GM19455 (cell line): ENCODE results near the gene PRAME.
"Not testable (repeated sequence)": the region's sequence is repeated elsewhere in the genome, so short reads cannot be mapped to it uniquely, and the experiment has no call there.

Experiments used
- ATAC-seq: cut with Tn5 transposase; IDR thresholded peaks from one replicate; pipeline ENCODE4 v1.9.1; 2021; ENCODE audit not compliant: unreplicated experiment

Gene PRAME

GRCh38 chr22:22581524-22581923 is 22.5 kb upstream of the PRAME start:
- not testable (repeated sequence) for ATAC-seq

- no peak for ATAC-seq
These were observed 21.0 kb upstream of the PRAME start for GRCh38 chr22:22579869-22580604.

- no peak for ATAC-seq
These were observed 19.8 kb upstream of the PRAME start for GRCh38 chr22:22578702-22579424.

- no peak for ATAC-seq
These were observed 17.9 kb upstream of the PRAME start for GRCh38 chr22:22576989-22577427.

GRCh38 chr22:22576244-22576988 is 17.4 kb upstream of the PRAME start:
- no peak for ATAC-seq

GRCh38 chr22:22574361-22574760 is 15.3 kb upstream of the PRAME start:
- ATAC-seq, result no peak

- ATAC-seq, result no peak
These were observed 14.2 kb upstream of the PRAME start for GRCh38 chr22:22573047-22573889.

- no peak for ATAC-seq
These were observed 12.8 kb upstream of the PRAME start for GRCh38 chr22:22571862-22572261.

GRCh38 chr22:22571429-22571828 is 12.4 kb upstream of the PRAME start:
- ATAC-seq, result no peak

- no peak for ATAC-seq
These were observed 10.2 kb upstream of the PRAME start for GRCh38 chr22:22569218-22569617.

- no peak for ATAC-seq
These were observed 6.9 kb upstream of the PRAME start for GRCh38 chr22:22565981-22566380.

GRCh38 chr22:22558071-22558971 is 744 bp downstream of the PRAME start:
- ATAC-seq, result no peak

- no peak for ATAC-seq
These were observed 1.8 kb downstream of the PRAME start for GRCh38 chr22:22556995-22557925.

GRCh38 chr22:22556578-22556977 is 2.5 kb downstream of the PRAME start:
- ATAC-seq, result no peak

- no peak for ATAC-seq
These were observed 3.5 kb downstream of the PRAME start for GRCh38 chr22:22555596-22555995.

- ATAC-seq, result no peak
These were observed 4.3 kb downstream of the PRAME start for GRCh38 chr22:22554587-22555284.

- no peak for ATAC-seq
These were observed 5.1 kb downstream of the PRAME start for GRCh38 chr22:22553735-22554586.
